Natural killer cell (primary cell): Measurements from ENCODE around the gene LYRM4. TPM values are rescaled to one million over a fixed set of nuclear protein-coding genes. Genes with fewer than 3 reads are reported as not detected.
"Not testable (repeated sequence)": the region's sequence is repeated elsewhere in the genome, so short reads cannot be mapped to it uniquely, and the experiment has no call there.

Experiments
- ATAC-seq, 3 donors: fragments of 150-1000 bp in 2 of 3; fragments of 200-7000 bp in 1 of 3; cut with Tn5 transposase; 1 replicate in 1 of 3; 2 replicates in 2 of 3; pipeline ENCODE4 v1.10.0; 2021; ENCODE audit warnings: mild to moderate bottlenecking in 2 of 3, moderate library complexity in 2 of 3
- DNase-seq, 2 donors: peaks; one replicate each; pipeline versions ENCODE4 v3.0.0 to v3.0.0-alpha.2; 2013 to 2021; ENCODE audit warnings: mixed read lengths in 1 of 2
- H3K27ac ChIP-seq: one replicate; pipeline ENCODE4 v1.5.1; 2013; ENCODE audit warnings: mild to moderate bottlenecking, low read length
- H3K27me3 ChIP-seq: one replicate; pipeline ENCODE4 v1.6.1; 2013; ENCODE audit warnings: low read length; ENCODE audit not compliant: control insufficient read depth, insufficient read depth
- H3K36me3 ChIP-seq: one replicate; pipeline ENCODE4 v1.6.1; 2013; ENCODE audit warnings: low read length; ENCODE audit not compliant: control insufficient read depth, insufficient read depth
- H3K4me1 ChIP-seq: one replicate; pipeline ENCODE4 v1.6.1; 2013; ENCODE audit warnings: low read length; ENCODE audit not compliant: control insufficient read depth, insufficient read depth
- H3K4me3 ChIP-seq: one replicate; pipeline ENCODE4 v1.5.1; 2013; ENCODE audit warnings: low read length
- H3K9me3 ChIP-seq: one replicate; pipeline ENCODE4 v1.6.1; 2013; ENCODE audit warnings: low read length; ENCODE audit not compliant: control insufficient read depth, insufficient read depth
- H3K27ac Mint-ChIP-seq, 2 donors: one replicate each; pipeline ENCODE4 v1.8.0; 2022; ENCODE audit warnings: mild to moderate bottlenecking in 2 of 2, mixed read lengths in 2 of 2, moderate library complexity in 1 of 2
- H3K27me3 Mint-ChIP-seq, 2 donors: one replicate each; pipeline ENCODE4 v1.8.0; 2022; ENCODE audit warnings: low read depth in 2 of 2, mixed read lengths in 2 of 2
- H3K36me3 Mint-ChIP-seq: one replicate; pipeline ENCODE4 v1.8.0; 2022; ENCODE audit warnings: mixed read lengths
- H3K4me1 Mint-ChIP-seq, 2 donors: one replicate each; pipeline ENCODE4 v1.8.0; 2022; ENCODE audit warnings: mixed read lengths in 2 of 2
- H3K4me3 Mint-ChIP-seq: one replicate; pipeline ENCODE4 v1.8.0; 2022; ENCODE audit warnings: mild to moderate bottlenecking, moderate library complexity, mixed read lengths
- H3K9me3 Mint-ChIP-seq, 2 donors: one replicate each; pipeline ENCODE4 v1.8.0; 2022; ENCODE audit warnings: mixed read lengths in 2 of 2
- CTCF ChIP-seq: fragments of 200-600 bp; IDR thresholded peaks from one replicate; pipeline ENCODE4 v1.8.0; 2022; ENCODE audit warnings: antibody characterized with exemption
- WGBS: methylation state at CpG from one replicate; pipeline ENCODE4 v1.1.7; 2013; ENCODE audit warnings: missing lambda C conversion rate; ENCODE audit not compliant: insufficient coverage; 5-methylcytosine and 5-hydroxymethylcytosine counted together
- intact Hi-C: fragments of 100-400 bp; cut with micrococcal nuclease; formaldehyde crosslinking; loops from one replicate; pipeline ENCODE4 v1.14.2; 2022
- total RNA-seq, 4 donors: library from RNA; stranded (reverse); fragments of 120-200 nt in 1 of 4; gene quantifications; one replicate each; pipeline versions ENCODE4 v1.2.3 to v1.2.4, GENCODE V29; 2013 to 2022

The LYRM4 gene
- total RNA-seq, 3 donors from 2014 or later (not counting 1 experiment from before 2014, with no cell fraction given), result 9.1 to 11.4 (median 11.1) TPM

- DNase-seq (no peak), ATAC-seq (no peak)
- no peaks in the 10 kb centered on the region for H3K9me3 Mint-ChIP-seq
- H3K27ac ChIP-seq, result no peak overlapping the region
- H3K36me3 Mint-ChIP-seq, result no peaks in the 10 kb centered on the region
- H3K9me3 ChIP-seq, result no peaks in the 10 kb centered on the region
- H3K27me3 Mint-ChIP-seq, result no peaks in the 10 kb centered on the region
- no peak overlapping the region for H3K27ac Mint-ChIP-seq
- H3K4me3 ChIP-seq, result no peak overlapping the region
- H3K36me3 ChIP-seq, result no peaks in the 10 kb centered on the region
- no peak overlapping the region for H3K4me3 Mint-ChIP-seq
- H3K27me3 ChIP-seq, result no peaks in the 10 kb centered on the region
- intact Hi-C loops, result no loop called here
- WGBS, result 93% methylated on average over 6 of the region's 6 CpGs
- H3K4me1 ChIP-seq, result no peaks in the 10 kb centered on the region
- H3K4me1 Mint-ChIP-seq, result no peaks in the 10 kb centered on the region
- TF ChIP-seq CTCF, result no peak
These were observed 139.3 kb downstream of the LYRM4 start for GRCh38 chr6:5121479-5121878.

GRCh38 chr6:5120543-5120942, 140.2 kb downstream of the LYRM4 start:
- intact Hi-C loops, H3K9me3 Mint-ChIP-seq, H3K27ac ChIP-seq, DNase-seq, H3K4me3 Mint-ChIP-seq, H3K27me3 Mint-ChIP-seq, H3K36me3 Mint-ChIP-seq, H3K4me1 ChIP-seq, H3K36me3 ChIP-seq, H3K4me1 Mint-ChIP-seq, ATAC-seq, H3K9me3 ChIP-seq, H3K27me3 ChIP-seq, H3K4me3 ChIP-seq, H3K27ac Mint-ChIP-seq: not testable (repeated sequence)
- 97% methylated on average over 8 of the region's 8 CpGs for whole genome bisulfite sequencing

- H3K36me3 Mint-ChIP-seq, result no peaks in the 10 kb centered on the region
- H3K4me3 Mint-ChIP-seq, result no peak overlapping the region
- H3K4me1 Mint-ChIP-seq, result no peaks in the 10 kb centered on the region
- H3K4me1 ChIP-seq, result no peaks in the 10 kb centered on the region
- TF ChIP-seq CTCF, result no peak
- H3K4me3 ChIP-seq, result no peak overlapping the region
- H3K27me3 Mint-ChIP-seq, result no peaks in the 10 kb centered on the region
- no peak overlapping the region for H3K27ac ChIP-seq
- H3K27ac Mint-ChIP-seq, result no peak overlapping the region
- intact Hi-C loops, result no loop called here
- DNase-seq (no peak), ATAC-seq (no peak)
- WGBS, result 91% methylated on average over 10 of the region's 10 CpGs
- H3K36me3 ChIP-seq, result no peaks in the 10 kb centered on the region
- H3K9me3 Mint-ChIP-seq, result no peaks in the 10 kb centered on the region
- no peaks in the 10 kb centered on the region for H3K27me3 ChIP-seq
- H3K9me3 ChIP-seq, result no peaks in the 10 kb centered on the region
These were observed 140.7 kb downstream of the LYRM4 start for GRCh38 chr6:5120011-5120410.

- Mint-ChIP-seq H3K4me1 (no peaks in the 10 kb centered on the region), H3K27me3 (no peaks in the 10 kb centered on the region), H3K4me3 (no peak overlapping the region), H3K27ac (no peak overlapping the region), H3K36me3 (no peaks in the 10 kb centered on the region), H3K9me3 (no peaks in the 10 kb centered on the region)
- ATAC-seq (no peak), DNase-seq (no peak)
- H3K36me3 ChIP-seq, result no peaks in the 10 kb centered on the region
- intact Hi-C loops, result no loop called here
- H3K9me3 ChIP-seq, result no peaks in the 10 kb centered on the region
- no peaks in the 10 kb centered on the region for H3K4me1 ChIP-seq
- no peak overlapping the region for H3K4me3 ChIP-seq
- WGBS, result 96% methylated on average over 17 of the region's 17 CpGs
- H3K27ac ChIP-seq, result no peak overlapping the region
- no peaks in the 10 kb centered on the region for H3K27me3 ChIP-seq
- TF ChIP-seq CTCF, result no peak
These were observed 141.4 kb downstream of the LYRM4 start for GRCh38 chr6:5119090-5119951.
